ENCODE data around the gene RABEP2. TPM values are rescaled to one million over a fixed set of nuclear protein-coding genes. Genes with fewer than 3 reads are reported as not detected.
"Not testable (repeated sequence)": the region's sequence is repeated elsewhere in the genome, so short reads cannot be mapped to it uniquely, and the experiment has no call there.

Gene RABEP2
- 17.1 TPM for polyA plus RNA-seq (ENCODE audit: insufficient read length)

GRCh38 chr16:28924762-28925385 lies at the start of gene RABEP2:
TSS of gene RABEP2 (minus strand) at chr16:28925238. CDS start at chr16:28925163, 75 bp downstream.
- peak; percentile 92 for DNase-seq

- DNase-seq, result peak; percentile 97
Measured at GRCh38 chr16:28974437-28975157, 49.6 kb upstream of the RABEP2 start, which contains the start of gene SPNS1. TSS of gene SPNS1 (plus strand) at chr16:28974778. CDS start at chr16:28975152, 374 bp downstream.

GRCh38 chr16:28974007-28974436 lies 49.0 kb upstream of the RABEP2 start:
- DNase-seq, result peak; percentile 48

GRCh38 chr16:28969696-28970095 lies 44.7 kb upstream of the RABEP2 start:
- not testable (repeated sequence) for DNase-seq

GRCh38 chr16:28967156-28967555 lies 42.1 kb upstream of the RABEP2 start:
- no peak for DNase-seq

- no peak for DNase-seq
Measured at GRCh38 chr16:28964496-28964895, 39.5 kb upstream of the RABEP2 start.

- DNase-seq, result no peak
Measured at GRCh38 chr16:28964072-28964471, 39.0 kb upstream of the RABEP2 start.

- DNase-seq, result no peak
Measured at GRCh38 chr16:28958836-28959235, 33.8 kb upstream of the RABEP2 start.

- no peak for DNase-seq
Measured at GRCh38 chr16:28958216-28958615, 33.2 kb upstream of the RABEP2 start.

GRCh38 chr16:28951410-28951943 lies 26.4 kb upstream of the RABEP2 start:
- no peak for DNase-seq

GRCh38 chr16:28950648-28951409 lies 25.8 kb upstream of the RABEP2 start, which contains the start of gene NFATC2IP:
TSS of gene NFATC2IP (plus strand) at chr16:28950937. CDS start at chr16:28951012, 75 bp downstream.
- peak; percentile 100 for DNase-seq

- no peak for DNase-seq
Measured at GRCh38 chr16:28946681-28947080, 21.6 kb upstream of the RABEP2 start.

GRCh38 chr16:28943281-28943680 lies 18.2 kb upstream of the RABEP2 start:
- DNase-seq, result no peak

- DNase-seq, result not testable (repeated sequence)
Measured at GRCh38 chr16:28939825-28940224, 14.8 kb upstream of the RABEP2 start.

GRCh38 chr16:28938721-28939120 lies 13.7 kb upstream of the RABEP2 start:
- no peak for DNase-seq

- DNase-seq, result no peak
Measured at GRCh38 chr16:28937222-28937876, 12.3 kb upstream of the RABEP2 start.

- no peak for DNase-seq
Measured at GRCh38 chr16:28936784-28937155, 11.7 kb upstream of the RABEP2 start.

- peak; percentile 46 for DNase-seq
Measured at GRCh38 chr16:28935924-28936783, 11.1 kb upstream of the RABEP2 start.

GRCh38 chr16:28935346-28935745 lies 10.3 kb upstream of the RABEP2 start:
- no peak for DNase-seq

GRCh38 chr16:28933171-28933570 lies 8.1 kb upstream of the RABEP2 start:
- no peak for DNase-seq
